ENCODE measurements around the gene MEIS3. TPM values are rescaled to one million over a fixed set of nuclear protein-coding genes. Genes with fewer than 3 reads are reported as not detected.

The MEIS3 gene
- total RNA-seq, 2 experiments from 2014 or later, result 0.47 TPM; not detected in 1

DNA sequence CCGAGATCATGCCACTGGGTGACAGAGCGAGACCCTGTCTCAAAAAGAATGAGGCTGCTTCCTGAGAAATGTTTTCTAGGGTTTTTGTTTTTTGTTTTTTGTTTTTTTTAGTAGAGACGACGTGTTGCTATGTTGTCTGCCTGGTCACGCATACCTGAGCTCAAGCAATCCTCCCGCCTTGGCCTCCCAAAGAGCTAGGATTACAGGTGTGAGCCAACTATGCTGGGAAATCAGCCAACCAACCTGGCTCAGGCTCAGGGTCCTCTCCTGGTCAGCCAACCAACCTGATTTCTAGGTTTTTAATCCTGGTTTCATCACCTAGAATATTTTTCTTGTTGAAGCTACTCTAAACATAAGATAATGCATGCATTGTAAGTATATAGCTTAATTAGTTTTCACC lies 62.4 kb downstream of the MEIS3 start:
- Mint-ChIP-seq H3K4me3 (no peak overlapping the region), H3K36me3 (ENCODE audit: low read depth) (peaks cover 91% of the 10 kb centered on the region), H3K27me3 (no peaks in the 10 kb centered on the region), H3K4me1 (ENCODE audit: low read depth) (peaks cover 18% of the 10 kb centered on the region), H3K9me3 (no peaks in the 10 kb centered on the region), H3K27ac (no peak overlapping the region)
- Histone ChIP-seq H3K36me3 (ENCODE audit: insufficient read depth, low read length) (peaks cover 84% of the 10 kb centered on the region), H3K27me3 (ENCODE audit: control insufficient read depth in 1 of 2, insufficient read depth in 2 of 2, low read length in 2 of 2) (no peaks in the 10 kb centered on the region), H3K4me3 (ENCODE audit: low read length) (no peak overlapping the region), H3K27ac (ENCODE audit: low read depth in 1 of 2, low read length in 2 of 2) (no peak overlapping the region), H3K9me3 (ENCODE audit: control insufficient read depth in 1 of 2, insufficient read depth in 1 of 2, low read length in 2 of 2) (no peaks in the 10 kb centered on the region), H3K4me1 (ENCODE audit: insufficient read depth, low read length) (peaks cover 10% of the 10 kb centered on the region)
- ATAC-seq (ENCODE audit: poor library complexity), result no peak
- ChIA-PET CTCF (no interaction called here), POLR2A (no interaction called here)
- intact Hi-C loops (cut with DNase I, micrococcal nuclease), result no loop called here
- DNase-seq, result no peak
- TF ChIP-seq CTCF (IDR thresholded peaks at IDR 0.05), result no peak

- no peak overlapping the region for H3K4me3 Mint-ChIP-seq
- ATAC-seq (ENCODE audit: poor library complexity) (no peak), DNase-seq (no peak)
- Histone ChIP-seq H3K4me3 (ENCODE audit: low read length) (no peak overlapping the region), H3K36me3 (ENCODE audit: insufficient read depth, low read length) (peaks cover 54% of the 10 kb centered on the region), H3K9me3 (ENCODE audit: control insufficient read depth in 1 of 2, insufficient read depth in 1 of 2, low read length in 2 of 2) (no peaks in the 10 kb centered on the region), H3K4me1 (ENCODE audit: insufficient read depth, low read length) (peaks cover 37% of the 10 kb centered on the region), H3K27ac (ENCODE audit: low read depth in 1 of 2, low read length in 2 of 2) (no peak overlapping the region), H3K27me3 (ENCODE audit: control insufficient read depth in 1 of 2, insufficient read depth in 2 of 2, low read length in 2 of 2) (no peaks in the 10 kb centered on the region)
- peaks cover 75% of the 10 kb centered on the region for H3K36me3 Mint-ChIP-seq (ENCODE audit: low read depth)
- TF ChIP-seq CTCF (IDR thresholded peaks at IDR 0.05), result no peak
- no peak overlapping the region for H3K27ac Mint-ChIP-seq
- H3K27me3 Mint-ChIP-seq, result no peaks in the 10 kb centered on the region
- intact Hi-C loops (cut with DNase I, micrococcal nuclease), result no loop called here
- peaks cover 45% of the 10 kb centered on the region for H3K4me1 Mint-ChIP-seq (ENCODE audit: low read depth)
- no peaks in the 10 kb centered on the region for H3K9me3 Mint-ChIP-seq
- CTCF ChIA-PET, result no interaction called here
- POLR2A ChIA-PET, result no interaction called here
These were observed 66.0 kb downstream of the MEIS3 start for GRCh38 chr19:47353307-47353712.

Other genes with a start within 250 kb of the MEIS3 start
- 10 to 100 TPM; 39.8 to 42.1 TPM for gene BBC3, start 188.3 kb downstream of the MEIS3 start, total RNA-seq
- gene CCDC9, start 163.0 kb downstream of the MEIS3 start, total RNA-seq, result 10 to 100 TPM; 68.5 to 74.3 TPM
- 10 to 100 TPM; 16.9 to 19.3 TPM for gene INAFM1, start 144.6 kb downstream of the MEIS3 start, total RNA-seq
- gene C5AR1, start 109.7 kb downstream of the MEIS3 start, total RNA-seq, result 1 to 10 TPM; 4.4 to 5.8 TPM
- gene C5AR2, start 87.4 kb downstream of the MEIS3 start, total RNA-seq, result under 1 TPM; 0.06 to 0.19 TPM
- 1 to 10 TPM; 6.8 to 8.2 TPM for gene DHX34, start 70.2 kb downstream of the MEIS3 start, total RNA-seq
- not detected for gene SLC8A2, start 52.4 kb upstream of the MEIS3 start, total RNA-seq
- 1 to 10 TPM; 3.6 to 4.5 TPM for gene KPTN, start 64.7 kb upstream of the MEIS3 start, total RNA-seq
- gene NAPA, start 95.5 kb upstream of the MEIS3 start, total RNA-seq, result 100 to 1,000 TPM; 135 to 145 TPM
- under 1 TPM; 0.81 to 0.88 TPM for gene ZNF541, start 153.6 kb upstream of the MEIS3 start, total RNA-seq
- gene BICRA, start 189.6 kb upstream of the MEIS3 start, total RNA-seq, result 10 to 100 TPM; 21.2 to 22.0 TPM

All from CD4-positive, alpha-beta T cell (primary cell).